Stimulated activated CD8-positive, alpha-beta memory T cell treated with anti-CD3 and anti-CD28 coated beads, Interleukin-4, amount 100 ng/mL, for 24 hours (primary cell): ENCODE data around the gene TNNT1.
"Not testable (repeated sequence)": the region's sequence is repeated elsewhere in the genome, so short reads cannot be mapped to it uniquely, and the experiment has no call there.

ENCODE experiments used
- DNase-seq: peaks from one replicate; pipeline ENCODE4 v3.0.0-alpha.2; 2020; ENCODE audit warnings: low read depth

TNNT1 gene

GRCh38 chr19:55166530-55167268 is 17.7 kb upstream of the TNNT1 start, which contains the start of gene DNAAF3:
DNAAF3 (minus strand) TSS chr19:55166613; CDS start chr19:55166413, 200 bp downstream.
- peak; percentile 45 for DNase-seq

DNA sequence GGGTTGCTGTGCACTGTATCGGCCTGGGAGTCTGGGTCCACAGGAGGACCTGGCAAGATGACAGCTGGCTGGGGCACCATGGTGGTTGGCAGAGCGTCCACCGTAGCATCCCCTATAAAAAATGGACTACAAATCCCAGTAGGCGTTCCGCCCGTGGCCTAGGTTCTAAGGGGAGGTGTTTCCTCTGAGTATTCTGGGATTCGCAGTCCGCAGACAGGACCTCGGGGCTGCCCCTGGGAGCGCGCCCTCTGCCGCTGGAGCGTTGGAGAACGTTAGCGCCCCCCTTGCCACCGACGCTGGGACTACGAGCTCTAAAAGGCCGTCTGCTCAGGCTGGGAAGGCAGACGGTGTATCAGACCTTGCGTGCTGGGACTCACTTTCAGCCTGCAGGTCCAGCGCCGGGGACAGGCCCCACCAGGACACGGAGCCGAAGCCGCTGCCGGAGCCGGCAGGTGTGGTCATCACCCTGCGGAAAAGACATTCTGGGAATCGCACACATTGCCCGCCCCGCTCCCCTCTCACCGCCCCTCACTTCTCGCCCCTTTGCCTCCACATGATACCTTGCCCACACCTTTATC is 17.0 kb upstream of the TNNT1 start:
- DNase-seq, result no peak

DNA sequence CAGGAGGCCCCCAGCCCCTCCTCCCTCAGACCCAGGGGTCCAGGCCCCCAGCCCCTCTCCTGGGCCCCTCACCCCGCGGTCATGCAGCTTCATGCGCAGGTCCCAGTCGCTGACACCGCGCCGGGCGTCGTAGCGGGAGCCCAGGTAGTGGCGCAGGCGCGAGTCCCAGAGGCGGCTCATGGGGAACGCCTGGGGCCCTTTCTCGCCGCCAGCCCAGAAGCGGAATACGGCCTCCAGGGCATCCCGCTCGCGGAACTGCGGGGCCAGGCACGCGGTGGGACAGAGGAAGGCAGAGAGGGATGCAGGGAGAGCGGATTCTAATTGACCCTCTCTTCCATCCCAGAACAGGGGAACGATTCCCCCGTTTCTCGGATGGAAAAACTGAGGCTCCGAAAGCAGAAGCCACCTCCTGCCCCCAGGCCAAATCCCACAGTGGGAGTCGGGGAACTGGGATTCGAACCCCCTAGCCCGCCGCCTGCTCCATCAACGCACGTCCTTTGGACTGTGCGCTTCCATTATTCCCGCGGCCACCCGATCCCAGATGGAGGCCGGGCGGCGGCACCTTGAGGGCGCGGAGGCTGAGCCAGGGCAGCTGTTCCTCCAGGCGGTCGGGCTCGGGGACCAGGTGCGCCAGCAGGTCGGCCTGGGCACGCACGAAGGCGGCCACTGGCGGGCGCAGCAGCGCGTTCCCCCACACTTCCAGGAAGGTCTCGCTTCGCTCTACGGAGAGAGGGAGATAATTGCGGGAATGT is 12.7 kb upstream of the TNNT1 start:
- DNase-seq, result no peak

DNA sequence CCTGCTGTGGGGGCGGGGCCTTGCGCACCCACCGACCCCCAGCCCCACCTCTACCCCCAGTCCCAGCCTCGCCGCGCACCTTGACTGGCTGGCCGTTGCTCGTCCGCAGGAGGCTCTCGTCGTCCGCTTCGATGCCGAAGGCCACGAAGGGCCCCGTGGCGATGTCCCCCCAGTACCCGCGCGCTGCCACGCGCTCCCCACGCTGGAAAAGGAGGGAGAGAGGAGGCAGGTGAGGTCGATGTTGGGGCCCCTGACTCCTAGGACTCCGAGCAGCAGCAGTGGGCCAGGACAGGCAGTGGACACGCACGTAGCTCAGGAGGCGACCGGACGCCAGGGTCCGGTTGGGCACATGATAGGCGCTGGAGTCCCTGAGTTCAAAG is 12.0 kb upstream of the TNNT1 start:
- no peak for DNase-seq

- peak; percentile 78 for DNase-seq
These were observed 11.4 kb upstream of the TNNT1 start for GRCh38 chr19:55160128-55160985.

- DNase-seq, result no peak
These were observed 10.1 kb upstream of the TNNT1 start for GRCh38 chr19:55158848-55159749.

DNA sequence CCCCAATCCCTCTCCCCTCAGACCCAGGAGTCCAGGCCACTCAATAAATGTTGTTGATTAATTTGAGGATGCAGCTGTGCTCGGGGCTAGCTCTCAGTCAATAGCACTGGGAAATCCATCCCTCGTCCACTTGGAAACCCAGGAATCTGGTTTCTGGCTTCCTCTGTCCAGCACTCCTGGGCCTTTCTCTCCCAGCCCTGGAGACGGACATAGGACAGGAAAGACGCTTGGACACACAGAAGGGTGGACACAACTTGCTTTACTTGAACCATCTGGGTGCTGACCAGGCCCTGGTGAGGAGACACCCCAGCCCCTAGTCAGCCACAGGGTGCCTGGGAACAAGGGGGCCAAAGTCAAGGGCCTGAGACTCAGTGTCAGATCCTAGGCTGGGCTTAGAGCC is 9.4 kb upstream of the TNNT1 start:
- no peak for DNase-seq

- no peak for DNase-seq
These were observed 8.3 kb upstream of the TNNT1 start, which contains the start of gene TNNI3 for GRCh38 chr19:55157064-55157908. TNNI3 (minus strand) TSS chr19:55157732; CDS start chr19:55157589, 143 bp downstream.

GRCh38 chr19:55156202-55157063 is 7.4 kb upstream of the TNNT1 start:
- no peak for DNase-seq

DNA sequence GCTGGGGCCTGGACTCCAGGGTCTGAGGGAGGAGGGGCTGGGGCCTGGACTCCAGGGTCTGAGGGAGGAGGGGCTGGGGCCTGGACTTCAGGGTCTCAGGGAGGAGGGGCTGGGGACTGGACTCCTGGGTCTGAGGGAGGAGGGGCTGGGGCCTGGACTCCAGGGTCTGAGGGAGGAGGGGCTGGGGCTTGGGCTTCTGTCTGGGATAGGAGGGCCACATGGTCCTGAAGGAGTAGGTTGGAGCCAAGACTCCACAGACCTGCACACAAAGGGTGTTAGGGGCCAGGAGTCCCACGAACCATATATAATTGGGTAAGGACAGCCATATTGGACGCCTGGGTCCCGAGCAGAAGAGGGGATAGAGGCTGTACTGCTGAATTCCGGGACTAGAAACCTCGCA is 6.8 kb upstream of the TNNT1 start:
- DNase-seq, result not testable (repeated sequence)

DNA sequence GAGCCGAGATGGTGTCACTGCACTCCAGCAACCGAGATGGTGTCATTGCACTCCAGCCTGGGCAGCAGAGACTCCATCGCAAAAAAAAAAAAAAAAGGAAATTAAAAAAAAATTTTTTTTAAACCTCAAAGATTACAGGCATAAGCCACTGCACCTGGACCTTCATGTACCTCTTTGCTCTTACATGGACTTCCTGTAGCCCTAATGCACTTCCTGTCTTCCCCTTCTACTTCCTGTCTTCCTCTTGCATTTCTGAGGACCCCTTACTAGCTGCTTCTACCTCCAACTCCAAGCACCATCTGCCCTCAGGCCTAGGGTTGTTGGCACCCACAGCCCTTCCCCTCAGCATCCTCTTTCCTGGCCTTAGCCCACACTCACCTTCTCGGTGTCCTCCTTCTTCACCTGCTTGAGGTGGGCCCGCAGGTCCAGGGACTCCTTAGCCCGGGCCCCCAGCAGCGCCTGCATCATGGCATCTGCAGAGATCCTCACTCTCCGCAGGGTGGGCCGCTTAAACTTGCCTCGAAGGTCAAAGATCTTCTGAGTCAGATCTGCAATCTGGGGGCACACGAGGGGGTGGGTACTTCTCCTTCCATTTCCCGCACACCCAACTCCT is 4.8 kb upstream of the TNNT1 start:
- no peak for DNase-seq

DNA sequence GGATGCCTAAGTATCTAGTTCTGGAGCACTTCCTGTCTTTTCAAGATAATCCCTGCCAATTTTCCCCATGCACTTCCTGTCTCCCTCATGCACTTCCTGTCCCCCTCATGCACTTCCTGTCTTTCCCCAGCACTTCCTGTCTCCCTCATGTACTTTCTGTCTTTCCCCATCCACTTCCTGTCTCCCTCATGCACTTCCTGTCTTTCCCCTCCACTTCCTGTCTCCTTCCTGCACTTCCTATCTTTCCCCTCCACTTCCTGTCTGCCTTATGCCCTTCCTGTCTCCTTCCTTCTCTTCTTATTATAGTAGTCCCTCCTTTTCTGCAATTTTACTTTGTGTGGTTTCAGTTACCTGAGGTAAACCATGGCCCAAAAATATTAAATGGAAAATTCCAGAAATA is 3.0 kb upstream of the TNNT1 start:
- DNase-seq, result no peak

GRCh38 chr19:55147545-55148251 is 1.3 kb downstream of the TNNT1 start:
- DNase-seq, result no peak

DNA sequence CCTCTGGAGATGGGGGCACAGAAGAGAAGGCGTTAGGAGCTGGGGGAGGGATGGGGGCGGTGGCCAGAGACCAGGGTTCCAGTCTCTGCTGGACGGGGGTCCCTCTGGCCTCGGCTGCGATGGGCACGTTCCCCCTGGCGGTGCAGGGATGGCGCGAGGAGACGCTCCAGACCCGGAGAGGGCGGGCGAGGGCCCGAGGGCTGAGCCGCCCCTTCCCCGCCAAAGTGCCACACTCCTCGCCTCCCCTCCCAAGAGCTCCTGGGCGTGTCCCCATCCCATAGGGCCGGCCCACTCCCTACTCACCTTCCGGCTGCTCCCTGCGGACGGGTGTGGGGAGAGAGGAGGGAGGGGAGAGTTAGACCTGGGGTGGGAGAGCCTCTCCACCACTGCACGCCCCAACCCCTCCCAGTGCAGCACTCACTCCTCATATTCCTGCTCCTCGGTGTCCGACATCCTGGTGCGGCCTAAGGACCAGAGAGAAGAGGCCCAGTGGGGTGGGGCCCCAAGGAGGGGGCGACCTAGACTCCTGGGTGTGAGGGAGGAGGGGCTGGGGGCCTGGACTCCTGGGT is 2.2 kb downstream of the TNNT1 start:
- no peak for DNase-seq

GRCh38 chr19:55146078-55146704 is 2.8 kb downstream of the TNNT1 start:
- DNase-seq, result no peak

DNA sequence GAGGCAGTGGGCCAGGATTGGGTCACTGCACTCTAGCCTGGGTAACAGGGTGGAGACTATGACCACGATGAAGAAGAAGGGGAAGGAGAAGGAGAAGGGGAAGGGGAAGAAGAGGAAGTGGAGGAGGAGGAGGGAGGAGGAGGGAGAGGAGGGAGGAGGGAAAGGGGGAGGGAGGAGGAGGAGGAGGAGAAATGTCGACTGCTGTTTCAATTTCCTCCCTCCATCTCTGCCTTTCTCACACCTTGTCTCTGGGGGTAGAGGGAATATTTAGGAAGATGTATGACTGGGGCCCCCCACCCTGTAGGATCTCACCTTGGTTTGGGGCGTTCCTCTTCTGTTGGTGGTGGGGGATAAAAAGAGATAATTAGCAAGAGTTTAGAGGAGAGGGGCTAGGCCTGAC is 3.8 kb downstream of the TNNT1 start:
- DNase-seq, result no peak

DNA sequence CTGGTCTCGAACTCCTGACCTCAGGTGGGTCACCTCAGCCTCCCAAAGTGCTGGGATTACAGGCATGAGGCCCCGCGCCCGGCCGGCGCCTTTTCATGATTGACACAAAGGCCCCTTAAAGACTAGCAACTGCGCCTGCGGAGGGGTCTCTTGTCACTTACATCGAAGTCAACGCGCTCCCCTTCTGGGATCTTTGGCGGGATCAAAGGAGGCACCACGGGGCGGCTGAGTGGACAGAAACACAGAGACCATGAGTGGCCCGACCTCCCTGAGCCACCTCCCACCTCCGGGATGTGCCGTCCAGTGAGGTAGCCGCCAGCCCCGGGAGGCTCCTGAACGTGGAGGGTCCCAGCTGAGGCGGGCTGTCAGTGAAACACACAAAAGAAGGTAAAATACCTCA is 7.3 kb downstream of the TNNT1 start:
- no peak for DNase-seq
